Measurements from ENCODE around the gene RUNX3. TPM values are rescaled to one million over a fixed set of nuclear protein-coding genes. Genes with fewer than 3 reads are reported as not detected.

The RUNX3 gene
- total RNA-seq, 1 experiment from 2014 or later = 0.33 TPM

GRCh38 chr1:24952413-24952841, 22.4 kb upstream of the RUNX3 start:
- no peak overlapping the region for H2BK12ac ChIP-seq (ENCODE audit: insufficient read length, low read depth, low read length)
- no peak overlapping the region for H3K9ac ChIP-seq (ENCODE audit: extremely low read depth, insufficient read length, low read length)
- H3K27ac Mint-ChIP-seq = peak overlapping the region in 2 of 3 experiments; percentile 29 to 69; a peak in 1 of 7 replicates
- H3K4me1 ChIP-seq (ENCODE audit: insufficient read depth, low read length) = no peaks in the 10 kb centered on the region; the same call in 1 of the 2 replicates
- no peak overlapping the region for H3K56ac ChIP-seq (ENCODE audit: insufficient read length, low read depth, low read length)
- H4K20me1 ChIP-seq (ENCODE audit: control insufficient read depth, insufficient read depth, insufficient read length) = no peaks in the 10 kb centered on the region
- no peak overlapping the region for H3K4ac ChIP-seq (ENCODE audit: low read depth, low read length)
- no peak overlapping the region for H3K27ac ChIP-seq (ENCODE audit: insufficient read length, low read depth, low read length)
- H2AK5ac ChIP-seq (ENCODE audit: insufficient read length, low read length) = no peak overlapping the region
- no CpG with 5 or more reads among the region's 5 CpGs for WGBS (ENCODE audit: extremely low coverage, insufficient read length, low lambda C conversion rate)
- no peak overlapping the region for H2AFZ ChIP-seq (ENCODE audit: low read length)
- no peaks in the 10 kb centered on the region for H3K23me2 ChIP-seq (ENCODE audit: insufficient read length, low read depth, low read length, poor library complexity, severe bottlenecking)
- no peaks in the 10 kb centered on the region for H3K9me3 Mint-ChIP-seq
- H4K8ac ChIP-seq (replicated peaks; ENCODE audit: insufficient read length, low read depth, low read length) = no peak overlapping the region
- H4K5ac ChIP-seq (ENCODE audit: insufficient read length, low read depth, low read length) = no peak overlapping the region
- H3K79me2 ChIP-seq (ENCODE audit: insufficient read depth, low read length) = no peaks in the 10 kb centered on the region
- no peak overlapping the region for H3T11ph ChIP-seq (ENCODE audit: low read length)
- no peak overlapping the region for H2BK120ac ChIP-seq (ENCODE audit: low read depth, low read length, poor library complexity, severe bottlenecking)
- no peaks in the 10 kb centered on the region for H3K36me3 Mint-ChIP-seq (ENCODE audit: insufficient read depth in 1 of 3, low read depth in 3 of 3)
- H2BK20ac ChIP-seq (ENCODE audit: low read depth, low read length, poor library complexity, severe bottlenecking) = no peak overlapping the region
- DNase-seq = no peak
- no peak overlapping the region for H3K14ac ChIP-seq (ENCODE audit: insufficient read depth, low read length)
- no peaks in the 10 kb centered on the region for H3K9me3 ChIP-seq (ENCODE audit: control insufficient read depth, low read depth, low read length)
- H3K18ac ChIP-seq (ENCODE audit: insufficient read length, low read depth, low read length) = no peak overlapping the region
- no peak overlapping the region for H3K4me2 ChIP-seq (ENCODE audit: insufficient read depth, insufficient read length, low read length)
- H3K27me3 Mint-ChIP-seq (ENCODE audit: low read depth) = peaks cover 2% of the 10 kb centered on the region; the same call in 1 of the 2 replicates
- no peak for TF ChIP-seq CTCF (conservative IDR thresholded peaks at IDR 0.05)
- H3K79me1 ChIP-seq (ENCODE audit: insufficient read depth, low read depth, low read length, poor library complexity, severe bottlenecking) = no peaks in the 10 kb centered on the region
- H2BK15ac ChIP-seq (ENCODE audit: low read depth, low read length) = no peak overlapping the region
- H4K91ac ChIP-seq (ENCODE audit: insufficient read length, low read depth, low read length) = no peak overlapping the region
- H3K4me1 Mint-ChIP-seq = peaks cover 34% of the 10 kb centered on the region in 2 experiments
- H3K27me3 ChIP-seq (ENCODE audit: insufficient read depth, low read length) = no peaks in the 10 kb centered on the region
- no peak overlapping the region for H2BK5ac ChIP-seq (ENCODE audit: insufficient read length, low read length)
- H3K23ac ChIP-seq (ENCODE audit: insufficient read length, low read depth, low read length) = no peak overlapping the region
- H3K4me3 Mint-ChIP-seq = no peak overlapping the region

Measured in H9 (cell line).